Adrenal gland (tissue), 12 donors: ENCODE results near the gene APLNR. TPM values are rescaled to one million over a fixed set of nuclear protein-coding genes. Genes with fewer than 3 reads are reported as not detected.

Source experiments
- DNase-seq, 7 donors: peaks; one replicate each; pipeline ENCODE4 v3.0.0-alpha.2; 2019 to 2020
- H3K27ac ChIP-seq, 5 donors: fragments of 200-600 bp; sonication (generic) in 4 of 5; 1 replicate in 3 of 5; 2 replicates in 2 of 5; pipeline versions ENCODE4 v1.5.1 to v1.8.0; 2016 to 2020; ENCODE audit warnings: mild to moderate bottlenecking in 1 of 5
- H3K27me3 ChIP-seq: fragments of 200-600 bp; 2 replicates; pipeline ENCODE4 v1.8.0; 2021
- H3K36me3 ChIP-seq, 2 donors: fragments of 200-600 bp; replicated peaks in 1 of 2; 1 replicate in 1 of 2; 2 replicates in 1 of 2; pipeline versions ENCODE4 v1.5.1 to v1.8.0; 2018 to 2022
- H3K4me1 ChIP-seq, 2 donors: fragments of 200-600 bp; replicated peaks in 1 of 2; 1 replicate in 1 of 2; 2 replicates in 1 of 2; pipeline versions ENCODE4 v1.5.1 to v1.8.0; 2018 to 2021
- H3K4me3 ChIP-seq, 4 donors: fragments of 200-600 bp; sonication (generic) in 3 of 4; one replicate each; pipeline ENCODE4 v1.5.1; 2016 to 2018
- H3K9me3 ChIP-seq, 3 donors: fragments of 200-600 bp; sonication (generic) in 1 of 3; replicated peaks in 1 of 3; 1 replicate in 2 of 3; 2 replicates in 1 of 3; pipeline versions ENCODE4 v1.5.1 to v1.8.0; 2016 to 2021
- CTCF ChIP-seq, 6 experiments: fragments of 450-650 bp in 4 of 6; fragments of 200-600 bp in 2 of 6; sonication (generic) in 1 of 6; IDR thresholded peaks; 1 replicate in 5 of 6; 2 replicates in 1 of 6; pipeline versions ENCODE4 v1.5.1 to v1.8.0; 2016 to 2021; ENCODE audit warnings: antibody characterized with exemption in 6 of 6, mild to moderate bottlenecking in 2 of 6, moderate library complexity in 1 of 6
- POLR2A ChIP-seq, 2 donors: fragments of 450-650 bp; IDR thresholded peaks; one replicate each; pipeline ENCODE4 v1.6.1; 2017; ENCODE audit warnings: antibody characterized with exemption in 2 of 2, mild to moderate bottlenecking in 2 of 2, moderate library complexity in 1 of 2
- WGBS, 4 donors: extraction: QIAGEN DNeasy Blood & Tissue Kit in 2 of 4; methylation state at CpG; one replicate each; pipeline versions ENCODE4 v1.1.5 to v1.1.7; 2013 to 2017; 5-methylcytosine and 5-hydroxymethylcytosine counted together
- intact Hi-C, 2 donors: fragments of 100-400 bp; cut with DNase I; formaldehyde crosslinking; loops; one replicate each; pipeline versions ENCODE4 v1.14.1 to v1.15.0; 2022 to 2023
- polyA plus RNA-seq, 3 donors: library from polyadenylated mRNA; stranded (reverse); fragments of 200-250 nt in 2 of 3; fragments of 350-450 nt in 1 of 3; fragmentation: Illumina TruSeq in 1 of 3; extraction: RNeasy Lipid Tissue Mini Kit (QIAGEN cat#74804) in 1 of 3; gene quantifications; one replicate each; pipeline ENCODE4 v1.2.3, GENCODE V29; 2013 to 2014
- total RNA-seq, 9 donors: library from RNA; depleted of rRNA in 4 of 9; stranded (reverse); fragments of >200 nt in 4 of 9; fragments of 120-200 nt in 1 of 9; fragmentation: NEBNext Ultra II Directional in 1 of 9; extraction: Animal tissue kit (Norgen Biotek cat#: 25700) in 1 of 9; gene quantifications; one replicate each; pipeline versions ENCODE4 v1.1.0 to v1.2.4, GENCODE V29; 2013 to 2023
- donor health status: healthy with polysubstance abuse.
- donor health status: Bipolar disorder and iron deficiency.
- donor health status: DM: yes; HTN: yes; CAD: no.
- donor health status: DM: no; HTN: no; CAD: no.
- donor health status: DM: no; HTN: no; CAD: no.
- donor health status: DM: yes; HTN: yes; CAD: no.

Gene APLNR
- total and polyA plus RNA-seq, 12 donors = 1.1 to 30.1 (median 5.0) TPM

GRCh38 chr11:57269571-57270021, 32.5 kb upstream of the APLNR start:
- no peak overlapping the region for H3K27ac ChIP-seq
- no peaks in the 10 kb centered on the region for H3K36me3 ChIP-seq
- intact Hi-C loops = no loop called here
- no peaks in the 10 kb centered on the region for H3K4me1 ChIP-seq
- DNase-seq = peak in 1 of 7 donors; percentile 21
- peaks cover 0 to 6% (median 0%) of the 10 kb centered on the region in 3 donors for H3K9me3 ChIP-seq
- no peak overlapping the region for H3K4me3 ChIP-seq
- TF ChIP-seq CTCF (IDR thresholded peaks at IDR 0.05) = no peak
- no peak for TF ChIP-seq POLR2A (IDR thresholded peaks at IDR 0.05)
- H3K27me3 ChIP-seq = no peaks in the 10 kb centered on the region
- 30 to 59% (median 34%) methylated on average over 3 of the region's 3 CpGs for WGBS, 4 donors

DNA sequence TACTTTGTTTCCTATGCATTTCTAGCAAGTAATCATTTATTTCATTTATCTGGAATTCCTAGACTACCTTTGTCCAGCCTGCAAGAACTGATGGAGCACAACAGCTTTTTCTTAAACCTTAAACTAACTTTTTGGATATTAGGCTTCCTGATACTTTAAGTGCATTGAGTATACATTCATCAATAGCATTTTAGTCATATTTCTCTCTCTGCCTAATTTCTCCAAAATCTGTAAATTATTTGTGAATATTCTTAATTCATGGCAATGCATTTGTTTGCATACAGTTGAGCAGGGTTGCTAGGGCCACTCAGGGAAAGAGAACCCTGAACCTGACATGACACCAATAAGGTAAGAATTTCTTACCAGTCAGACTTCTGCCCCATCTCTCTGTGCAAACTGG, 29.1 kb upstream of the APLNR start:
- Histone ChIP-seq H3K9me3 (peaks cover 0 to 6% (median 0%) of the 10 kb centered on the region in 3 donors), H3K27ac (no peak overlapping the region)
- no peak for TF ChIP-seq CTCF (IDR thresholded peaks at IDR 0.05)
- TF ChIP-seq POLR2A (IDR thresholded peaks at IDR 0.05) = no peak

DNA sequence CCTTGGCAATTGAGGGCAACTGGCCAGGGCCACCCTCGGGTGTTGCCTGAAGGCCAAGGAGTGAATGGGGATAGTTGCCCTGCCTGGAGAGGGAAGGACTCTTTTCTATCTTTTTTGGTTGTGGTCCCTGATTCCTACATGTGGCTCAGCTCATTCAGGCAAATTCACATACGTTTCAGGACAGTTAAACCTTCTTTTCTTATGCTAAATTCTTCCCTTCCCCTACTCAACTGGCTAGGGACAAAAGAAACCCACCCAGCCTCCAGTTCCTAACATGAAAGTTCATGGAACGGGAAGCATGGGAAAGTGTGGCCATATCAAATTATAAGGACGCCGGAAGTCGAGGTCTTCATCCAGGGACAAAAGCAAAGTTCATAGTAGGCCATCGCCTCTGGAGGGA, 26.3 kb upstream of the APLNR start:
- Histone ChIP-seq H3K4me3 (no peak overlapping the region), H3K4me1 (no peaks in the 10 kb centered on the region), H3K9me3 (peaks cover 0 to 6% (median 0%) of the 10 kb centered on the region in 3 donors), H3K36me3 (no peaks in the 10 kb centered on the region), H3K27me3 (no peaks in the 10 kb centered on the region), H3K27ac (no peak overlapping the region)
- no peak for DNase-seq
- 85 to 89% (median 88%) methylated on average over 7 of the region's 7 CpGs for WGBS, 4 donors
- intact Hi-C loops = no loop called here
- no peak for TF ChIP-seq POLR2A (IDR thresholded peaks at IDR 0.05)
- TF ChIP-seq CTCF (IDR thresholded peaks at IDR 0.05) = no peak

More for the DNA sequence above, 29.1 kb upstream of the APLNR start:
- no peaks in the 10 kb centered on the region for H3K36me3 ChIP-seq
- H3K27me3 ChIP-seq = no peaks in the 10 kb centered on the region
- intact Hi-C loops = no loop called here
- H3K4me3 ChIP-seq = no peak overlapping the region
- no peaks in the 10 kb centered on the region for H3K4me1 ChIP-seq
- DNase-seq = no peak

- no peak for TF ChIP-seq POLR2A (IDR thresholded peaks at IDR 0.05)
- no peak for TF ChIP-seq CTCF (IDR thresholded peaks at IDR 0.05)
- DNase-seq = no peak
- no peak overlapping the region for H3K4me3 ChIP-seq
- intact Hi-C loops = no loop called here
- no peaks in the 10 kb centered on the region for H3K36me3 ChIP-seq
- H3K4me1 ChIP-seq = no peaks in the 10 kb centered on the region
- H3K27me3 ChIP-seq = no peaks in the 10 kb centered on the region
- 57 to 70% (median 64%) methylated on average over 4 of the region's 4 CpGs for WGBS, 4 donors
- H3K9me3 ChIP-seq = peaks cover 0 to 6% (median 0%) of the 10 kb centered on the region in 3 donors
- H3K27ac ChIP-seq = no peak overlapping the region
Measured at GRCh38 chr11:57262157-57262556, 25.1 kb upstream of the APLNR start.
